HFF-Myc (cell line): ENCODE measurements around the gene CNDP2.

ENCODE experiments used
- DNase-seq: peaks from one replicate; pipeline ENCODE4 v3.0.0-alpha.2; 2011; ENCODE audit warnings: low read depth; ENCODE audit errors: extremely low read depth
- H3K4me3 ChIP-seq: replicated peaks from 2 replicates; pipeline ENCODE4 v1.5.1; 2011; ENCODE audit warnings: low read depth, mild to moderate bottlenecking, control low read depth, low read length
- TF ChIP-seq, protein P1 (sequence below): IDR thresholded peaks from 2 replicates; pipeline ENCODE4 v1.5.1; 2012; ENCODE audit warnings: mild to moderate bottlenecking, low read depth, low read length, control low read depth; ENCODE audit errors: missing control alignments

Gene CNDP2

DNA sequence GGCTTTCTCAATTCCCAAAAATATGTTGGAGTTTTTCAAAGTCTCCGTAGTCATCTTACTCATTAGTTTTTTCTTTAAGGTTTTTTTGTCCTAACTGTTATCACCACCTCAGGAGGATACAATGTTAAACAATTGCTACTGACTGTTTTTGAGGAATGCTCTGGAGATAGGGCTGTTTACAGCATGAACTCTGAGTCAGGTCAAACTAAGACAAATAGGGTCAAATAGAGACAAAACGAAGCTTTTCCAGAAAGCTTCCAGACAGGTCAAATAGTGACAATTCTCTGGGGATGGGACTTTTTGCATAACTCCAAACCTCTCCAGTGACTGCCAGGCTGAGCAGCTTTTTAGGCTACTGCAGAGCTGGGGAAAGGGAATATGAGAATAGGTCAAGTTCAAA is 23.9 kb upstream of the CNDP2 start:
- H3K4me3 ChIP-seq: no peak overlapping the region
- TF ChIP-seq, protein P1, sequence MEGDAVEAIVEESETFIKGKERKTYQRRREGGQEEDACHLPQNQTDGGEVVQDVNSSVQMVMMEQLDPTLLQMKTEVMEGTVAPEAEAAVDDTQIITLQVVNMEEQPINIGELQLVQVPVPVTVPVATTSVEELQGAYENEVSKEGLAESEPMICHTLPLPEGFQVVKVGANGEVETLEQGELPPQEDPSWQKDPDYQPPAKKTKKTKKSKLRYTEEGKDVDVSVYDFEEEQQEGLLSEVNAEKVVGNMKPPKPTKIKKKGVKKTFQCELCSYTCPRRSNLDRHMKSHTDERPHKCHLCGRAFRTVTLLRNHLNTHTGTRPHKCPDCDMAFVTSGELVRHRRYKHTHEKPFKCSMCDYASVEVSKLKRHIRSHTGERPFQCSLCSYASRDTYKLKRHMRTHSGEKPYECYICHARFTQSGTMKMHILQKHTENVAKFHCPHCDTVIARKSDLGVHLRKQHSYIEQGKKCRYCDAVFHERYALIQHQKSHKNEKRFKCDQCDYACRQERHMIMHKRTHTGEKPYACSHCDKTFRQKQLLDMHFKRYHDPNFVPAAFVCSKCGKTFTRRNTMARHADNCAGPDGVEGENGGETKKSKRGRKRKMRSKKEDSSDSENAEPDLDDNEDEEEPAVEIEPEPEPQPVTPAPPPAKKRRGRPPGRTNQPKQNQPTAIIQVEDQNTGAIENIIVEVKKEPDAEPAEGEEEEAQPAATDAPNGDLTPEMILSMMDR: no peak
- DNase-seq: no peak

DNA sequence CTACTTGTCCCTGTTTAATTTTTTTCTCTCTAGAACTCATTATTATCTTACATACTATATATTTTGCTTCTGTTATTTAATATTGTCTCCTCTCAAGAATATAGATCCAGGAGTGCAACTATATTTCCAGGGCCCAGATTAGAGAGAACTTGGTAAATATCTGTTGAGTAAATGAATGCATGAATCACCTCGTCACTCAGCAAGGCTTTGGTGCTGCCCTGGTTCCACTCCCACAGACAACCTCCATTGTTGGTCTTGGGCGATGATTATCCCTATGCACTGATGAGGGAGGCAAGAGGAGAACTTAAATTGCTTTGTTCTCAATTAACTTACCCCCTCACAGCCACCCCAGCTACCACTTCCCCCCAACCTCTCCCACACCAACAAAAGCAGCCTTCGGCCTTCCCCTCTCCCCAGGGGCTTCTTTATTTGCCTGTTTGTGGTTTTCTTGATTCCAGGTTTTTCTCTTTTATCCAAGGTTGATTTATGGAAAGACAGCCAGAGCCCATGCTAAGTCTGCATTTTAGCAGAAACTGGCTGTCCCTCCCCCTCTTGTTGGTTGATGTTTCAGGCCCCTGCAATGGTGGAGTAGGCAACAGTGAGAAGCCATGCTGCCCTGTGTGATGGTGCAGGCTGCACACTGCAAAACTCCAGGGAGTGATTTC is 22.1 kb upstream of the CNDP2 start:
- no peak overlapping the region for H3K4me3 ChIP-seq
- DNase-seq: no peak
- TF ChIP-seq, protein P1: no peak

DNA sequence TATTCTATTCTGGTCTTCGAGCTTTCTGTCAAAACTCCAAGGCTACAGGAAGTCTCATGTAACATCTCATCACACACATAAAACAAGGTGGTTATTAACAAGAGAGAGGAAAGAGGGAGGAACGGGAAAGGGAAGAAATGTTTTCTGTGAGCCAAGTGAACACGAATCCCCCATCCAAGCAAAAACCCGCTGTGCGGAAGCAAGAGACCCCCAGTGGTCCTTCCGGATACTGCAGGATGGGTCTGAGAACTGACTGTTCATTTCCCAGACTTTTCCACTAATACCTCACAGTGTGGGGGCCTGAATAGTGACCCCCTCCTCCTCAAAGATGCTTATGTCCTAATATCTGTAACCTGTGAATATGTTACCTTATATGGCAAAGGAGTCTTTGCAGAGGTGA is 20.0 kb upstream of the CNDP2 start:
- no peak for DNase-seq
- H3K4me3 ChIP-seq: no peak overlapping the region
- TF ChIP-seq, protein P1: peak; percentile 76

DNA sequence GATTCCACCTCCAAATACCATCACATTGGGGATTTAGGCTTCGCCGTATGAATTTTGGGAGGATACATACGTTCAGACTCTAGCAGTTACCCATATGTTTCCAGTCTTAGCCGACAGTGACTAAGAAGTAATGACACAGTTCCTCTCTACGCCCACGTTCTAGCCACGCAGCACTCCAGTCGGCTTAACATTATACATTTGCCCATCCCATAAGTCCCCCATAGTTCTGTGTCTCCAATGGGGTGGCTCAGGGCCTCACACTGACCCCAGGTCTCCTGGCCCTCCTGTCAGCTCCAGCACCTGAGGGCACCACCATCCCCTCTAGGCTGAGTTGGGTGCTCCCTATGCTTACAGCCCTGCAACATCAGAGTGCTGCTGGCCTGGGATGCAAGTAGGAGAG is 18.4 kb upstream of the CNDP2 start:
- DNase-seq: no peak
- H3K4me3 ChIP-seq: no peak overlapping the region
- TF ChIP-seq, protein P1: no peak

DNA sequence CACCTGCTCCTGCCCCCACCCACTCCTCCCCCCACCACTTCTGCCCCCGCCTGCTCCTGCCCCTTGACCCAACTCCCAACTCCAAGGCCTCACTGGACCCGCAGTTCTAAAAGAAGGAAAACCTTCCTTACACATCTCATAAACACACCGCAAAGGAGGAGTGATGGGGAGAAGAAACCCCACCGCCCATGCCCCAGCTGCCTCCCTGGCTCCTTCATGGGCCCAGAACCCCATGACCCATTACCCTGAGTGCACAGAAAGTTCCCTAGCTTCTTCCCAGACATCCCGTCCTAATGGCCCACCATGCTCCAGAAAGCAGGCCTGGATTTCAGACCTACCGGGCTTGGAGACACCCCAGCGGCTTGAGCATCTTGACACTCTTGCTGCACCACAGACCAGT is 17.8 kb upstream of the CNDP2 start:
- TF ChIP-seq, protein P1: no peak
- H3K4me3 ChIP-seq: no peak overlapping the region
- DNase-seq: no peak

DNA sequence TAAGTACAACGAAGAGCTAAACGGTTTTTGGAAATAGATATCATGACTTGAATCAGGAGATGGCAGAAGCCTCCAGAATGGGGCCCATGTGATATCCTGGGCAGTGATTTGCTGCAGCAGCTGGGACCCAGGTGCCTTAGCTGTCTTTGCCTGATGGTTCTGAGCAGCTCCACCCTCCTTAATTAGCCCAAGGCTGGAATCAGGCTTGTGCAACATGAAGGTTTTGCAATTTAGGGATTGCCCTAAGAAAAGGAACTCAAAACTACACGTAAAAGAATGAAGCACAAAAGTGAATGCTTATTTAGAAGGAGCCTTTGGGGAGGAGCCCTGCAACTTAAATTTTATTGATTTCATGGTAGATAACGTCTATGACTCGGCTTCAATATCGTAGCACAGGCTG is 17.3 kb upstream of the CNDP2 start:
- H3K4me3 ChIP-seq: no peak overlapping the region
- no peak for DNase-seq
- TF ChIP-seq, protein P1: no peak
